ENCODE data around the gene BMP6.

DNA sequence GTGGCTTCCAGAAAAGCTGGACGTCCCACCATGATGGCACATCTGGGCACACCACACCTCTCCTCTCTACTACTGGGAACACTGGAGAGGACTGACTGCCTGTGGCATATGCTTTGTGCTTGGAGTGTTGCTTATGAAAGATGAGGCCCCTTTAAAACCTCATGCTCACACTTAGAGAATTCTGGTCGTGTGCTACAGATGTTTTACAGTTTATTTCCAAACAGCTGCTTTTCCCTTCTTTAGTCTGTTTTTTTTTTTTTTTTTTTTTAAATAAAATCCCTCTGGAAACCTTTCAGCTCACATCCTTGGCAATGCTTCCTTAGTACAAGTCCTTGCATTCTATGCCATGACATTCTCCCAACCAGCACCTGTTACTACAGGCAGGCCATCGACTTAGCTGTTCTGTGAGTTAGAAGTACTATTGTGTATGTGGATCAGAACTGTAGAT, 60.3 kb downstream of the BMP6 start:
- no peak for TF ChIP-seq CTCF (conservative IDR thresholded peaks at IDR 0.05; ENCODE audit: low read depth, low read length)
- TF ChIP-seq EZH2 (IDR thresholded peaks at IDR 0.05; ENCODE audit: low read length, unreplicated experiment): no peak
- no peak for TF ChIP-seq EZH2phosphoT487 (IDR thresholded peaks at IDR 0.05; ENCODE audit: borderline replicate concordance, low read length)

Measured in PC-3 (cell line).